HUES48 (cell line): Measurements from ENCODE around the gene FGD3.

Experiments
- H3K27ac ChIP-seq: one replicate; pipeline ENCODE4 v1.7.0; 2013; ENCODE audit warnings: low read depth, low read length, inconsistent platforms
- H3K27me3 ChIP-seq: 2 replicates; pipeline ENCODE4 v1.6.1; 2013; ENCODE audit warnings: mild to moderate bottlenecking, low read length; ENCODE audit not compliant: control insufficient read depth, insufficient read depth
- H3K36me3 ChIP-seq: 2 replicates; pipeline ENCODE4 v1.6.1; 2013; ENCODE audit warnings: low read length; ENCODE audit not compliant: control insufficient read depth, insufficient read depth
- H3K4me1 ChIP-seq: 2 replicates; pipeline ENCODE4 v1.6.1; 2013; ENCODE audit warnings: mild to moderate bottlenecking, low read length; ENCODE audit not compliant: control insufficient read depth, insufficient read depth
- H3K4me3 ChIP-seq: 2 replicates; pipeline ENCODE4 v1.5.1; 2013; ENCODE audit warnings: mild to moderate bottlenecking, low read depth, low read length
- H3K9ac ChIP-seq: 2 replicates; pipeline ENCODE4 v1.6.1; 2013; ENCODE audit warnings: mild to moderate bottlenecking, low read depth, low read length, moderate library complexity
- H3K9me3 ChIP-seq: 2 replicates; pipeline ENCODE4 v1.6.1; 2013; ENCODE audit warnings: low read length; ENCODE audit not compliant: control insufficient read depth, insufficient read depth

The FGD3 gene

GRCh38 chr9:92944921-92945320 lies 2.4 kb upstream of the FGD3 start:
- Histone ChIP-seq H3K36me3 (no peaks in the 10 kb centered on the region), H3K27ac (no peak overlapping the region), H3K27me3 (peaks cover 25% of the 10 kb centered on the region), H3K9me3 (no peaks in the 10 kb centered on the region; the same call in 1 of the 2 replicates), H3K4me1 (peaks cover 11% of the 10 kb centered on the region), H3K4me3 (no peak overlapping the region), H3K9ac (no peak overlapping the region)

- Histone ChIP-seq H3K9me3 (no peaks in the 10 kb centered on the region; the same call in 1 of the 2 replicates), H3K9ac (no peak overlapping the region), H3K36me3 (no peaks in the 10 kb centered on the region), H3K4me3 (no peak overlapping the region), H3K27me3 (peaks cover 25% of the 10 kb centered on the region), H3K4me1 (peaks cover 11% of the 10 kb centered on the region), H3K27ac (no peak overlapping the region)
Measured at GRCh38 chr9:92945796-92946195, 1.5 kb upstream of the FGD3 start.

GRCh38 chr9:92948038-92948534 lies 763 bp downstream of the FGD3 start:
- Histone ChIP-seq H3K4me3 (no peak overlapping the region), H3K9ac (no peak overlapping the region), H3K4me1 (peaks cover 11% of the 10 kb centered on the region)

GRCh38 chr9:92948632-92949031 lies 1.3 kb downstream of the FGD3 start:
- H3K4me3 ChIP-seq = no peak overlapping the region
- H3K36me3 ChIP-seq = no peaks in the 10 kb centered on the region
- peaks cover 11% of the 10 kb centered on the region for H3K4me1 ChIP-seq
- H3K9ac ChIP-seq = no peak overlapping the region
- no peaks in the 10 kb centered on the region; the same call in 1 of the 2 replicates for H3K9me3 ChIP-seq
- peaks cover 25% of the 10 kb centered on the region for H3K27me3 ChIP-seq
- H3K27ac ChIP-seq = no peak overlapping the region

More at GRCh38 chr9:92948038-92948534, 763 bp downstream of the FGD3 start:
- Histone ChIP-seq H3K36me3 (no peaks in the 10 kb centered on the region), H3K27me3 (peaks cover 25% of the 10 kb centered on the region), H3K9me3 (no peaks in the 10 kb centered on the region; the same call in 1 of the 2 replicates), H3K27ac (no peak overlapping the region)

- Histone ChIP-seq H3K4me1 (peaks cover 11% of the 10 kb centered on the region), H3K9ac (no peak overlapping the region), H3K27me3 (peaks cover 25% of the 10 kb centered on the region), H3K9me3 (no peaks in the 10 kb centered on the region; the same call in 1 of the 2 replicates), H3K36me3 (no peaks in the 10 kb centered on the region), H3K27ac (no peak overlapping the region), H3K4me3 (no peak overlapping the region)
Measured at GRCh38 chr9:92949266-92949982, 2.1 kb downstream of the FGD3 start.

GRCh38 chr9:92950359-92950955 lies 3.1 kb downstream of the FGD3 start:
- peaks cover 25% of the 10 kb centered on the region for H3K27me3 ChIP-seq
- no peaks in the 10 kb centered on the region; the same call in 1 of the 2 replicates for H3K9me3 ChIP-seq
- H3K9ac ChIP-seq = no peak overlapping the region
- H3K4me1 ChIP-seq = peaks cover 11% of the 10 kb centered on the region
- no peaks in the 10 kb centered on the region for H3K36me3 ChIP-seq
- H3K4me3 ChIP-seq = no peak overlapping the region
- no peak overlapping the region for H3K27ac ChIP-seq

GRCh38 chr9:92952906-92953610 lies 5.7 kb downstream of the FGD3 start:
- Histone ChIP-seq H3K4me3 (no peak overlapping the region), H3K9ac (no peak overlapping the region), H3K27ac (no peak overlapping the region), H3K36me3 (no peaks in the 10 kb centered on the region), H3K9me3 (no peaks in the 10 kb centered on the region), H3K27me3 (peaks cover 11% of the 10 kb centered on the region; the same call in 1 of the 2 replicates), H3K4me1 (no peaks in the 10 kb centered on the region)

GRCh38 chr9:92954049-92954861 lies 6.9 kb downstream of the FGD3 start:
- Histone ChIP-seq H3K9me3 (no peaks in the 10 kb centered on the region), H3K27ac (no peak overlapping the region), H3K4me1 (no peaks in the 10 kb centered on the region), H3K9ac (no peak overlapping the region), H3K4me3 (no peak overlapping the region), H3K36me3 (no peaks in the 10 kb centered on the region), H3K27me3 (0 out of 2 replicates have a peak, but pooled peaks cover under 1% of the 10 kb centered on the region)

GRCh38 chr9:92954886-92955285 lies 7.6 kb downstream of the FGD3 start:
- H3K9me3 ChIP-seq = no peaks in the 10 kb centered on the region
- no peaks in the 10 kb centered on the region for H3K36me3 ChIP-seq
- H3K27ac ChIP-seq = no peak overlapping the region
- no peaks in the 10 kb centered on the region for H3K27me3 ChIP-seq
- no peaks in the 10 kb centered on the region for H3K4me1 ChIP-seq
- H3K4me3 ChIP-seq = no peak overlapping the region
- H3K9ac ChIP-seq = no peak overlapping the region

- Histone ChIP-seq H3K4me1 (no peaks in the 10 kb centered on the region), H3K4me3 (no peak overlapping the region), H3K9ac (no peak overlapping the region), H3K9me3 (no peaks in the 10 kb centered on the region), H3K27me3 (no peaks in the 10 kb centered on the region), H3K27ac (no peak overlapping the region), H3K36me3 (no peaks in the 10 kb centered on the region)
Measured at GRCh38 chr9:92960561-92961290, 13.4 kb downstream of the FGD3 start.
